H1 (cell line): ENCODE results near the gene TCF4. TPM values are rescaled to one million over a fixed set of nuclear protein-coding genes. Genes with fewer than 3 reads are reported as not detected.

Source experiments
- CTCF ChIA-PET: fragments of 300-600 bp; sonication (Branson Sonifier 250); formaldehyde crosslinking; loops from one replicate; lab custom pipeline; 2021; ENCODE audit not compliant: partially characterized antibody; lab: Charles Lee
- POLR2A ChIA-PET: fragments of 300-600 bp; sonication (Branson Sonifier 250); formaldehyde crosslinking; loops from one replicate; lab custom pipeline; 2021; ENCODE audit warnings: inconsistent platforms; ENCODE audit not compliant: partially characterized antibody; lab: Charles Lee
- DNase-seq, 2 experiments: peaks; one replicate each; pipeline versions ENCODE4 v3.0.0 to v3.0.0-alpha.2; 2010 to 2022; ENCODE audit warnings: low spot score in 2 of 2, low read depth in 1 of 2, mixed read lengths in 1 of 2
- FAIRE-seq: peaks from 2 replicates; lab custom pipeline; 2011; peaks lifted over from hg19 to GRCh38; lab: Jason Lieb, UNC
- H2AFZ ChIP-seq: 2 replicates; pipeline ENCODE4 v1.8.1; 2012; ENCODE audit warnings: low read length, inconsistent platforms
- H2AK5ac ChIP-seq: 2 replicates; pipeline ENCODE4 v1.6.1; 2013; ENCODE audit warnings: low read depth, low read length
- H2BK120ac ChIP-seq: replicated peaks from 2 replicates; pipeline ENCODE3; 2013; ENCODE audit warnings: low read depth, low read length, inconsistent platforms
- H2BK12ac ChIP-seq: 2 replicates; pipeline ENCODE4 v1.6.1; 2013; ENCODE audit warnings: low read depth, low read length
- H2BK15ac ChIP-seq: 2 replicates; pipeline ENCODE4 v1.6.1; 2013; ENCODE audit warnings: low read length
- H2BK20ac ChIP-seq: 2 replicates; pipeline ENCODE4 v1.6.1; 2013; ENCODE audit warnings: low read length
- H2BK5ac ChIP-seq: 2 replicates; pipeline ENCODE4 v1.6.1; 2013; ENCODE audit warnings: low read depth, low read length
- H3K14ac ChIP-seq: 2 replicates; pipeline ENCODE4 v1.6.1; 2013; ENCODE audit warnings: inconsistent platforms; ENCODE audit not compliant: insufficient read length
- H3K18ac ChIP-seq: 2 replicates; pipeline ENCODE4 v1.6.1; 2013; ENCODE audit warnings: low read length; ENCODE audit errors: extremely low read depth
- H3K23ac ChIP-seq: 2 replicates; pipeline ENCODE4 v1.6.1; 2013; ENCODE audit warnings: inconsistent platforms; ENCODE audit not compliant: insufficient read length
- H3K23me2 ChIP-seq: 2 replicates; pipeline ENCODE4 v1.6.1; 2013; ENCODE audit warnings: low read depth, low read length
- H3K27ac ChIP-seq: 2 replicates; pipeline ENCODE4 v1.6.1; 2011; ENCODE audit warnings: low read depth, low read length, inconsistent platforms
- H3K27me3 ChIP-seq, 4 experiments: replicated peaks in 1 of 4; 1 replicate in 1 of 4; 2 replicates in 3 of 4; pipeline versions ENCODE4 v1.6.1 to v1.8.1; 2011 to 2013; ENCODE audit warnings: low read length in 3 of 4, mild to moderate bottlenecking in 3 of 4, inconsistent platforms in 2 of 4, mixed read lengths in 2 of 4, moderate library complexity in 1 of 4; ENCODE audit not compliant: control insufficient read depth in 3 of 4, insufficient read depth in 3 of 4; ENCODE audit errors: extremely low read depth in 1 of 4
- H3K36me3 ChIP-seq, 4 experiments: 2 replicates each; pipeline versions ENCODE4 v1.6.1 to v1.8.1; 2011 to 2013; ENCODE audit warnings: mild to moderate bottlenecking in 4 of 4, low read length in 3 of 4, moderate library complexity in 2 of 4, control low read depth in 1 of 4, inconsistent platforms in 1 of 4; ENCODE audit not compliant: insufficient read depth in 4 of 4, control insufficient read depth in 2 of 4
- H3K4ac ChIP-seq: replicated peaks from 2 replicates; pipeline ENCODE3; 2013; ENCODE audit warnings: low read length, low read depth, mixed read lengths, inconsistent platforms; ENCODE audit not compliant: insufficient read length
- H3K4me1 ChIP-seq, 4 experiments: replicated peaks in 1 of 4; 1 replicate in 1 of 4; 2 replicates in 3 of 4; pipeline versions ENCODE4 v1.6.1 to v1.8.1; 2011 to 2013; ENCODE audit warnings: low read length in 3 of 4, inconsistent platforms in 2 of 4, mixed read lengths in 1 of 4; ENCODE audit not compliant: insufficient read depth in 4 of 4, control insufficient read depth in 3 of 4
- H3K4me2 ChIP-seq, 2 experiments: 2 replicates each; pipeline versions ENCODE4 v1.6.1 to v1.8.1; 2011 to 2013; ENCODE audit warnings: low read depth in 2 of 2, low read length in 2 of 2, control low read depth in 1 of 2, inconsistent platforms in 1 of 2, mild to moderate bottlenecking in 1 of 2; ENCODE audit not compliant: insufficient read depth in 1 of 2
- H3K4me3 ChIP-seq, 4 experiments: fragments of 200-600, 300-600 bp in 1 of 4; sonication (generic), shearing (Covaris generic), sonication (Bioruptor Twin) in 1 of 4; 2 replicates each; pipeline versions ENCODE4 v1.5.1 to v1.8.1; 2011 to 2016; ENCODE audit warnings: low read length in 4 of 4, low read depth in 3 of 4, control low read depth in 2 of 4, inconsistent platforms in 2 of 4, mild to moderate bottlenecking in 2 of 4, mixed read lengths in 1 of 4, moderate library complexity in 1 of 4; ENCODE audit not compliant: insufficient read depth in 2 of 4; ENCODE audit errors: extremely low read depth in 1 of 4
- H3K56ac ChIP-seq: replicated peaks from 2 replicates; pipeline ENCODE3; 2013; ENCODE audit warnings: low read depth, mild to moderate bottlenecking, mixed read lengths, low read length, inconsistent platforms; ENCODE audit not compliant: insufficient read length
- H3K79me1 ChIP-seq: 2 replicates; pipeline ENCODE4 v1.6.1; 2013; ENCODE audit warnings: low read depth, low read length, control low read depth
- H3K79me2 ChIP-seq, 2 experiments: 2 replicates each; pipeline versions ENCODE4 v1.6.1 to v1.8.1; 2012 to 2013; ENCODE audit warnings: low read length in 2 of 2, mild to moderate bottlenecking in 2 of 2, inconsistent platforms in 1 of 2; ENCODE audit not compliant: insufficient read depth in 2 of 2, control insufficient read depth in 1 of 2
- H3K9ac ChIP-seq, 4 experiments: replicated peaks in 1 of 4; 1 replicate in 1 of 4; 2 replicates in 3 of 4; pipeline versions ENCODE4 v1.6.1 to v1.8.1; 2011 to 2013; ENCODE audit warnings: low read depth in 3 of 4, low read length in 3 of 4, control low read depth in 2 of 4, mild to moderate bottlenecking in 2 of 4, moderate library complexity in 2 of 4, inconsistent platforms in 1 of 4; ENCODE audit errors: extremely low read depth in 1 of 4
- H3K9me3 ChIP-seq, 2 experiments: 2 replicates each; pipeline versions ENCODE4 v1.6.1 to v1.8.1; 2012 to 2013; ENCODE audit warnings: mild to moderate bottlenecking in 2 of 2, moderate library complexity in 2 of 2, control low read depth in 1 of 2, inconsistent platforms in 1 of 2, low read depth in 1 of 2, low read length in 1 of 2, mixed read lengths in 1 of 2; ENCODE audit not compliant: insufficient read depth in 2 of 2
- H4K20me1 ChIP-seq, 2 experiments: replicated peaks in 1 of 2; 2 replicates each; pipeline versions ENCODE3 to v1.8.1; 2011 to 2013; ENCODE audit warnings: inconsistent platforms in 2 of 2, low read length in 2 of 2, mild to moderate bottlenecking in 1 of 2; ENCODE audit not compliant: insufficient read depth in 2 of 2, control insufficient read depth in 1 of 2
- H4K5ac ChIP-seq: 2 replicates; pipeline ENCODE4 v1.6.1; 2013; ENCODE audit warnings: low read length, low read depth, mixed read lengths, inconsistent platforms; ENCODE audit not compliant: insufficient read length
- H4K8ac ChIP-seq: 2 replicates; pipeline ENCODE4 v1.8.0; 2013; ENCODE audit warnings: mild to moderate bottlenecking, moderate library complexity, low read length, inconsistent platforms; ENCODE audit not compliant: insufficient read depth; ENCODE audit errors: extremely low read depth
- H4K91ac ChIP-seq: replicated peaks from 2 replicates; pipeline ENCODE3; 2013; ENCODE audit warnings: low read length, mixed read lengths, inconsistent platforms; ENCODE audit not compliant: insufficient read length
- CBX8 ChIP-seq: fragments of 300-800, 300-1000 bp; sonication (generic); IDR thresholded peaks from 2 replicates; pipeline ENCODE4 v1.7.1; 2016; ENCODE audit warnings: low read depth, low read length, borderline replicate concordance
- EP300 ChIP-seq, 2 experiments: IDR thresholded peaks; 1 replicate in 1 of 2; 2 replicates in 1 of 2; pipeline ENCODE4 v1.6.1; 2011 to 2012; ENCODE audit warnings: low read depth in 2 of 2, low read length in 2 of 2, mild to moderate bottlenecking in 2 of 2, borderline replicate concordance in 1 of 2, inconsistent platforms in 1 of 2, moderate library complexity in 1 of 2
- PHF8 ChIP-seq: fragments of 200-600 bp; sonication (generic); conservative IDR thresholded peaks from 2 replicates; pipeline ENCODE4 v1.7.1; 2012; ENCODE audit warnings: low read depth, mild to moderate bottlenecking, inconsistent platforms, low read length, moderate library complexity
- SIX5 ChIP-seq: IDR thresholded peaks from 2 replicates; pipeline ENCODE4 v1.6.1; 2011; ENCODE audit warnings: mild to moderate bottlenecking, low read depth, low read length
- TAF1 ChIP-seq: IDR thresholded peaks from 2 replicates; pipeline ENCODE4 v1.6.1; 2011; ENCODE audit warnings: mild to moderate bottlenecking, low read depth, low read length
- WGBS, 2 experiments: shearing (Covaris generic) in 1 of 2; methylation state at CpG; one replicate each; pipeline versions ENCODE4 v1.1.6 to v1.1.7; 2013 to 2015; ENCODE audit warnings: low lambda C conversion rate in 2 of 2, mixed read lengths in 2 of 2, inconsistent platforms in 1 of 2, low coverage in 1 of 2, missing lambda C conversion rate in 1 of 2; ENCODE audit not compliant: insufficient replicate concordance in 2 of 2, insufficient coverage in 1 of 2, insufficient read length in 1 of 2; ENCODE audit errors: extremely low coverage in 1 of 2, missing lambda C conversion rate in 1 of 2; 5-methylcytosine and 5-hydroxymethylcytosine counted together
- polyA plus RNA-seq, 7 experiments: library from polyadenylated mRNA; depleted of rRNA in 3 of 7; stranded (reverse) in 5 of 7; unstranded in 2 of 7; fragments of >200 nt in 5 of 7; fragments of 200-250 nt in 2 of 7; gene quantifications; 1 replicate in 5 of 7; 2 replicates in 1 of 7; 4 replicates in 1 of 7; pipeline versions ENCODE4 v1.2.1 to v1.2.3, GENCODE V29; 2011 to 2013; ENCODE audit warnings: missing spikeins in 2 of 7, mixed read lengths in 2 of 7
- total RNA-seq: library from RNA; stranded (reverse); fragmentation: NEBNext Ultra II Directional; extraction: Animal tissue kit (Norgen Biotek cat#: 25700); gene quantifications from 2 replicates; pipeline ENCODE4 v1.2.1, GENCODE V29; 2021
- TF ChIP-seq, protein P1 (sequence below): IDR thresholded peaks from 2 replicates; pipeline ENCODE4 v1.6.1; 2012; ENCODE audit warnings: low read length, inconsistent platforms
- TF ChIP-seq, protein P2 (sequence below): IDR thresholded peaks from 2 replicates; pipeline ENCODE4 v1.6.1; 2011; ENCODE audit warnings: low read length, improper control_type of control experiment
- TF ChIP-seq, protein P3 (sequence below), 3 experiments: IDR thresholded peaks; 1 replicate in 2 of 3; 2 replicates in 1 of 3; pipeline versions ENCODE4 v1.5.1 to v1.6.1; 2011; ENCODE audit warnings: low read length in 3 of 3, mild to moderate bottlenecking in 3 of 3, inconsistent platforms in 2 of 3, low read depth in 1 of 3, moderate library complexity in 1 of 3; ENCODE audit not compliant: insufficient read depth in 1 of 3; ENCODE audit errors: control extremely low read depth in 1 of 3

Gene TCF4
- total and polyA plus RNA-seq, 2 of the 8 experiments (the other 6 are each of a cell fraction or from before 2014, with no cell fraction given), result 59.3 to 118 TPM

DNA sequence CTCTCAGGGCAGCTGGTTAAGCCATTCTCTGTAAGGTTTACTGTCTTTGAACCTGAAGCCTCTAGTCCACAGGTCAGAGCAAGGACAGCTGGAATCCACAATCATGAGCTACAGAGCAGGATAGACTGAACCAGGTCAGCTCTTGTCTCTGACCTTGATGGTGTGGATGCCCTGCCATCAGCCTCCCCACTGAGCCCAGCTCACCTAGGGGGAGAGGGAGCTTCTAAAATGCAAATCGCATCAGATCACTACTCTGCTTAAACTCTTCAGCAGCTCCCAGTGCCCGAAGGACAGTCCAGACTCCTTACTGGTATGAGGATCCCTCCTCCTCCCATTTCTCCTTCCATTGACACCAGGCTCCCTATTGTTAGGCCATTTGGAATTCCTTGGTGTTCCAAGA, 373.5 kb downstream of the TCF4 start:
- H3K56ac ChIP-seq, result no peak overlapping the region
- FAIRE-seq, result no peak
- no peak for TF ChIP-seq SIX5
- TF ChIP-seq, protein P1, sequence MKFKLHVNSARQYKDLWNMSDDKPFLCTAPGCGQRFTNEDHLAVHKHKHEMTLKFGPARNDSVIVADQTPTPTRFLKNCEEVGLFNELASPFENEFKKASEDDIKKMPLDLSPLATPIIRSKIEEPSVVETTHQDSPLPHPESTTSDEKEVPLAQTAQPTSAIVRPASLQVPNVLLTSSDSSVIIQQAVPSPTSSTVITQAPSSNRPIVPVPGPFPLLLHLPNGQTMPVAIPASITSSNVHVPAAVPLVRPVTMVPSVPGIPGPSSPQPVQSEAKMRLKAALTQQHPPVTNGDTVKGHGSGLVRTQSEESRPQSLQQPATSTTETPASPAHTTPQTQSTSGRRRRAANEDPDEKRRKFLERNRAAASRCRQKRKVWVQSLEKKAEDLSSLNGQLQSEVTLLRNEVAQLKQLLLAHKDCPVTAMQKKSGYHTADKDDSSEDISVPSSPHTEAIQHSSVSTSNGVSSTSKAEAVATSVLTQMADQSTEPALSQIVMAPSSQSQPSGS, result no peak
- TF ChIP-seq CBX8, result no peak
- TF ChIP-seq, protein P2, sequence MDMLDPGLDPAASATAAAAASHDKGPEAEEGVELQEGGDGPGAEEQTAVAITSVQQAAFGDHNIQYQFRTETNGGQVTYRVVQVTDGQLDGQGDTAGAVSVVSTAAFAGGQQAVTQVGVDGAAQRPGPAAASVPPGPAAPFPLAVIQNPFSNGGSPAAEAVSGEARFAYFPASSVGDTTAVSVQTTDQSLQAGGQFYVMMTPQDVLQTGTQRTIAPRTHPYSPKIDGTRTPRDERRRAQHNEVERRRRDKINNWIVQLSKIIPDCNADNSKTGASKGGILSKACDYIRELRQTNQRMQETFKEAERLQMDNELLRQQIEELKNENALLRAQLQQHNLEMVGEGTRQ, result no peak
- TF ChIP-seq, protein P3, sequence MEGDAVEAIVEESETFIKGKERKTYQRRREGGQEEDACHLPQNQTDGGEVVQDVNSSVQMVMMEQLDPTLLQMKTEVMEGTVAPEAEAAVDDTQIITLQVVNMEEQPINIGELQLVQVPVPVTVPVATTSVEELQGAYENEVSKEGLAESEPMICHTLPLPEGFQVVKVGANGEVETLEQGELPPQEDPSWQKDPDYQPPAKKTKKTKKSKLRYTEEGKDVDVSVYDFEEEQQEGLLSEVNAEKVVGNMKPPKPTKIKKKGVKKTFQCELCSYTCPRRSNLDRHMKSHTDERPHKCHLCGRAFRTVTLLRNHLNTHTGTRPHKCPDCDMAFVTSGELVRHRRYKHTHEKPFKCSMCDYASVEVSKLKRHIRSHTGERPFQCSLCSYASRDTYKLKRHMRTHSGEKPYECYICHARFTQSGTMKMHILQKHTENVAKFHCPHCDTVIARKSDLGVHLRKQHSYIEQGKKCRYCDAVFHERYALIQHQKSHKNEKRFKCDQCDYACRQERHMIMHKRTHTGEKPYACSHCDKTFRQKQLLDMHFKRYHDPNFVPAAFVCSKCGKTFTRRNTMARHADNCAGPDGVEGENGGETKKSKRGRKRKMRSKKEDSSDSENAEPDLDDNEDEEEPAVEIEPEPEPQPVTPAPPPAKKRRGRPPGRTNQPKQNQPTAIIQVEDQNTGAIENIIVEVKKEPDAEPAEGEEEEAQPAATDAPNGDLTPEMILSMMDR (IDR thresholded peaks at IDR 0.05; ENCODE audit: control extremely low read depth in 1 of 3, insufficient read depth in 1 of 3, low read depth in 1 of 3, low read length in 3 of 3), result no peak
- no peak for TF ChIP-seq EP300 (IDR thresholded peaks at IDR 0.05; ENCODE audit: borderline replicate concordance in 1 of 2, low read depth in 2 of 2, low read length in 2 of 2)
- no peak for TF ChIP-seq PHF8
- no peak for TF ChIP-seq TAF1

More for the DNA sequence above, 373.5 kb downstream of the TCF4 start:
- Histone ChIP-seq H2AK5ac (no peak overlapping the region), H2BK5ac (no peak overlapping the region), H2BK15ac (no peak overlapping the region), H2BK12ac (no peak overlapping the region), H2BK120ac (no peak overlapping the region), H3K27ac (no peak overlapping the region), H3K4me1 (peaks cover 0 to 16% (median 6%) of the 10 kb centered on the region in 4 experiments; a peak in 6 of 7 replicates), H3K23me2 (no peaks in the 10 kb centered on the region), H3K9ac (no peak overlapping the region), H3K36me3 (no peaks in the 10 kb centered on the region), H3K18ac (no peak overlapping the region), H3K9me3 (no peaks in the 10 kb centered on the region; a peak in 1 of 4 replicates), H3K4me2 (peak overlapping the region; percentile 42 to 65; a peak in 3 of 4 replicates), H3K23ac (no peak overlapping the region), H3K4me3 (no peak overlapping the region), H4K5ac (no peak overlapping the region), H4K91ac (no peak overlapping the region), H4K20me1 (no peaks in the 10 kb centered on the region), H3K4ac (no peak overlapping the region), H4K8ac (no peak overlapping the region), H3K14ac (no peak overlapping the region), H3K27me3 (no peaks in the 10 kb centered on the region), H3K79me2 (no peaks in the 10 kb centered on the region), H3K79me1 (no peaks in the 10 kb centered on the region), H2BK20ac (no peak overlapping the region), H2AFZ (no peak overlapping the region)
- ChIA-PET CTCF (interaction anchor here (0.6 to 2.7 kb wide), 6 partner anchors 12 to 365 kb away, joined by 3 to 13 read pairs (median 4); no protein-coding TSS in a partner anchor), POLR2A (no interaction called here)
- whole genome bisulfite sequencing, 2 experiments, result 46% methylated on average over 2 of the region's 2 CpGs; no CpG with 5 or more reads in 1 of the 2 experiments
- no peak for DNase-seq
